DOHH2 (cell line): ENCODE measurements around the gene WDR91.

Experiments used
- EZH2phosphoT487 ChIP-seq: fragments of 200-600 bp; sonication (generic); IDR thresholded peaks from 2 replicates; pipeline ENCODE4 v1.6.1; 2017; ENCODE audit warnings: borderline replicate concordance, mild to moderate bottlenecking, antibody characterized with exemption, low read length, moderate library complexity, mixed read lengths
- TF ChIP-seq, protein P1 (sequence below): fragments of 200-600 bp; sonication (generic); IDR thresholded peaks from one replicate; pipeline ENCODE4 v1.5.1; 2014; ENCODE audit warnings: antibody characterized with exemption, mild to moderate bottlenecking, low read depth, low read length; ENCODE audit not compliant: poor library complexity, severe bottlenecking

DNA sequence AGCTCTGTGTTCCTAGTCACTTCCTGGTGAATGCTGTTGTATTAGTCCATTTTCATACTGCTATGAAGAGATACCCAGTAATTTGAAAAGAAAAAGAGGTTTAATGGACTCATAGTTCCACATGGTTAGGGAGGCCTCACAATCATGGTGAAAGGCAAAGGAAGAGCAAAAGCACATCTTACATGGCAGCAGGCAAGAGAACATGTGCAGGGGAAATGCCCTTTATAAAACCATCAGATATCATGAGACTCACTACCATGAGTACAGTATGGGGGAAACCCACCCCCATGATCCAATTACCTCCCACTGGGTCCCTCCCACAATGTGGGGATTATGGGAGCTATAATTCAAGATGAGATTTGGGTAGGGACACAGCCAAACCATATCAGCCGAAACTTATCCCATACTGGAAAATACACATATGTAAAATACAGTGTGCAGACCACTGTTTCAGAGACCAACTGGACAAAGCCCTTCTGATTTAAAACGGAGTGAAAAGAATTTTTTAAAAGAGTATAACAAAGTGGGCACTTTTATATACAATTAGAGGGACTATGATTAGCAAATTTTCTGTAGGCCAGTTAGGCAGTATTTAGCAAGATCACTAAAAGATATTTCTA lies 48.8 kb downstream of the WDR91 start:
- TF ChIP-seq, protein P1, sequence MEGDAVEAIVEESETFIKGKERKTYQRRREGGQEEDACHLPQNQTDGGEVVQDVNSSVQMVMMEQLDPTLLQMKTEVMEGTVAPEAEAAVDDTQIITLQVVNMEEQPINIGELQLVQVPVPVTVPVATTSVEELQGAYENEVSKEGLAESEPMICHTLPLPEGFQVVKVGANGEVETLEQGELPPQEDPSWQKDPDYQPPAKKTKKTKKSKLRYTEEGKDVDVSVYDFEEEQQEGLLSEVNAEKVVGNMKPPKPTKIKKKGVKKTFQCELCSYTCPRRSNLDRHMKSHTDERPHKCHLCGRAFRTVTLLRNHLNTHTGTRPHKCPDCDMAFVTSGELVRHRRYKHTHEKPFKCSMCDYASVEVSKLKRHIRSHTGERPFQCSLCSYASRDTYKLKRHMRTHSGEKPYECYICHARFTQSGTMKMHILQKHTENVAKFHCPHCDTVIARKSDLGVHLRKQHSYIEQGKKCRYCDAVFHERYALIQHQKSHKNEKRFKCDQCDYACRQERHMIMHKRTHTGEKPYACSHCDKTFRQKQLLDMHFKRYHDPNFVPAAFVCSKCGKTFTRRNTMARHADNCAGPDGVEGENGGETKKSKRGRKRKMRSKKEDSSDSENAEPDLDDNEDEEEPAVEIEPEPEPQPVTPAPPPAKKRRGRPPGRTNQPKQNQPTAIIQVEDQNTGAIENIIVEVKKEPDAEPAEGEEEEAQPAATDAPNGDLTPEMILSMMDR = no peak
- TF ChIP-seq EZH2phosphoT487 = no peak
